Sigmoid colon (tissue), 7 donors: Measurements from ENCODE around the gene FKBP6. TPM values are rescaled to one million over a fixed set of nuclear protein-coding genes. Genes with fewer than 3 reads are reported as not detected.
"Not testable (repeated sequence)": the region's sequence is repeated elsewhere in the genome, so short reads cannot be mapped to it uniquely, and the experiment has no call there.

Experiments used
- DNase-seq: peaks from one replicate; pipeline ENCODE4 v3.0.0-alpha.2; 2019
- H3K27ac ChIP-seq, 4 donors: fragments of 200-600 bp; sonication (generic); one replicate each; pipeline ENCODE4 v1.5.1; 2016 to 2019; ENCODE audit warnings: mild to moderate bottlenecking in 1 of 4
- H3K27me3 ChIP-seq, 3 donors: fragments of 200-600 bp; sonication (generic); one replicate each; pipeline ENCODE4 v1.5.1; 2019; ENCODE audit warnings: mild to moderate bottlenecking in 1 of 3
- H3K36me3 ChIP-seq, 4 donors: fragments of 200-600 bp; sonication (generic); one replicate each; pipeline ENCODE4 v1.5.1; 2016 to 2019
- H3K4me1 ChIP-seq, 4 donors: fragments of 200-600 bp; sonication (generic); one replicate each; pipeline ENCODE4 v1.5.1; 2017 to 2019
- H3K4me3 ChIP-seq, 4 donors: fragments of 200-600 bp; sonication (generic); one replicate each; pipeline ENCODE4 v1.5.1; 2017 to 2019; ENCODE audit warnings: mild to moderate bottlenecking in 2 of 4, moderate library complexity in 1 of 4
- H3K9me3 ChIP-seq, 4 donors: fragments of 200-600 bp in 3 of 4; sonication (generic) in 3 of 4; one replicate each; pipeline versions ENCODE4 v1.5.1 to v1.6.1; 2013 to 2019
- EP300 ChIP-seq, 4 donors: sonication (generic); formaldehyde crosslinking; IDR thresholded peaks; one replicate each; pipeline ENCODE4 v1.6.1; 2017; ENCODE audit warnings: antibody characterized with exemption in 4 of 4
- POLR2A ChIP-seq, 2 donors: fragments of 450-650 bp; IDR thresholded peaks; one replicate each; pipeline ENCODE4 v1.6.1; 2016; ENCODE audit warnings: antibody characterized with exemption in 2 of 2, mild to moderate bottlenecking in 2 of 2, moderate library complexity in 2 of 2
- POLR2AphosphoS5 ChIP-seq, 4 donors: sonication (generic); formaldehyde crosslinking; IDR thresholded peaks; one replicate each; pipeline ENCODE4 v1.6.1; 2017; ENCODE audit warnings: antibody characterized with exemption in 4 of 4
- WGBS, 2 donors: extraction: QIAGEN DNeasy Blood & Tissue Kit; methylation state at CpG; one replicate each; pipeline ENCODE4 v1.1.7; 2013; 5-methylcytosine and 5-hydroxymethylcytosine counted together
- intact Hi-C: fragments of 100-400 bp; cut with DNase I; formaldehyde crosslinking; loops from one replicate; pipeline ENCODE4 v1.15.1; 2023
- polyA plus RNA-seq, 3 donors: library from polyadenylated mRNA; stranded (reverse); fragments of 200-250 nt; gene quantifications; one replicate each; pipeline ENCODE4 v1.2.3, GENCODE V29; 2013
- total RNA-seq, 4 donors: library from RNA; depleted of rRNA; stranded (reverse); fragments of >200 nt; gene quantifications; one replicate each; pipeline ENCODE4 v1.1.0, GENCODE V29; 2016
- TF ChIP-seq, protein P1 (sequence below), 4 experiments: fragments of 450-650 bp in 3 of 4; fragments of 200-600 bp in 1 of 4; IDR thresholded peaks; one replicate each; pipeline ENCODE4 v1.5.1; 2016 to 2019; ENCODE audit warnings: antibody characterized with exemption in 4 of 4, mild to moderate bottlenecking in 3 of 4, moderate library complexity in 2 of 4
- donor health status: healthy with polysubstance abuse.
- donor health status: Bipolar disorder and iron deficiency.
- donor health status: healthy.

Gene FKBP6
- total and polyA plus RNA-seq, 7 donors: not detected

DNA sequence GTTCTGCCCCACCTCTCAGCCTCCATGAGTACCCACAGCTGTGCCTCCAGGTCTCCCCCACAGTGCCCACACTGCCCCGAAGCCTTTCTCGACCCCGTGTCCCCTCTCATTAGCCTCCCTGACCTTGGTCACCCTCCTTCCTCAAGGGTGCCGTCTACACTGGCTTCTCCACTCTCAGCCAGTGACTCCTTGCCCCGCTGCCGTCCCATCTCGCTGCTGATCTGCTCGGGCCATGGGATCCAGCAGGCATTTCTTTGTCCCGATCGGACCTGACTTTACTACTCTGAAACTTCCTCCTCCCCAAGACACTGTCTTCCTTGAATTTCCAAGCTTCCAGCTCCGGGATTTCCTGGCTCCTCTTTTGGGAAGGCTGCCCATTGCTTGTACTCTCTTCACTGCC lies 31.3 kb downstream of the FKBP6 start:
- no peak overlapping the region for H3K27ac ChIP-seq
- TF ChIP-seq POLR2A (IDR thresholded peaks at IDR 0.05): no peak
- no peak for TF ChIP-seq POLR2AphosphoS5 (IDR thresholded peaks at IDR 0.05)
- TF ChIP-seq, protein P1, sequence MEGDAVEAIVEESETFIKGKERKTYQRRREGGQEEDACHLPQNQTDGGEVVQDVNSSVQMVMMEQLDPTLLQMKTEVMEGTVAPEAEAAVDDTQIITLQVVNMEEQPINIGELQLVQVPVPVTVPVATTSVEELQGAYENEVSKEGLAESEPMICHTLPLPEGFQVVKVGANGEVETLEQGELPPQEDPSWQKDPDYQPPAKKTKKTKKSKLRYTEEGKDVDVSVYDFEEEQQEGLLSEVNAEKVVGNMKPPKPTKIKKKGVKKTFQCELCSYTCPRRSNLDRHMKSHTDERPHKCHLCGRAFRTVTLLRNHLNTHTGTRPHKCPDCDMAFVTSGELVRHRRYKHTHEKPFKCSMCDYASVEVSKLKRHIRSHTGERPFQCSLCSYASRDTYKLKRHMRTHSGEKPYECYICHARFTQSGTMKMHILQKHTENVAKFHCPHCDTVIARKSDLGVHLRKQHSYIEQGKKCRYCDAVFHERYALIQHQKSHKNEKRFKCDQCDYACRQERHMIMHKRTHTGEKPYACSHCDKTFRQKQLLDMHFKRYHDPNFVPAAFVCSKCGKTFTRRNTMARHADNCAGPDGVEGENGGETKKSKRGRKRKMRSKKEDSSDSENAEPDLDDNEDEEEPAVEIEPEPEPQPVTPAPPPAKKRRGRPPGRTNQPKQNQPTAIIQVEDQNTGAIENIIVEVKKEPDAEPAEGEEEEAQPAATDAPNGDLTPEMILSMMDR (IDR thresholded peaks at IDR 0.05): no peak
- TF ChIP-seq EP300 (IDR thresholded peaks at IDR 0.05): no peak
- H3K9me3 ChIP-seq: no peaks in the 10 kb centered on the region
- DNase-seq: no peak
- intact Hi-C loops: no loop called here
- no peaks in the 10 kb centered on the region for H3K36me3 ChIP-seq
- peaks cover 0 to 18% (median 0%) of the 10 kb centered on the region in 3 donors for H3K27me3 ChIP-seq
- 60 to 87% methylated on average over 11 of the region's 11 CpGs for WGBS, 2 donors
- H3K4me1 ChIP-seq: no peaks in the 10 kb centered on the region
- no peak overlapping the region for H3K4me3 ChIP-seq

DNA sequence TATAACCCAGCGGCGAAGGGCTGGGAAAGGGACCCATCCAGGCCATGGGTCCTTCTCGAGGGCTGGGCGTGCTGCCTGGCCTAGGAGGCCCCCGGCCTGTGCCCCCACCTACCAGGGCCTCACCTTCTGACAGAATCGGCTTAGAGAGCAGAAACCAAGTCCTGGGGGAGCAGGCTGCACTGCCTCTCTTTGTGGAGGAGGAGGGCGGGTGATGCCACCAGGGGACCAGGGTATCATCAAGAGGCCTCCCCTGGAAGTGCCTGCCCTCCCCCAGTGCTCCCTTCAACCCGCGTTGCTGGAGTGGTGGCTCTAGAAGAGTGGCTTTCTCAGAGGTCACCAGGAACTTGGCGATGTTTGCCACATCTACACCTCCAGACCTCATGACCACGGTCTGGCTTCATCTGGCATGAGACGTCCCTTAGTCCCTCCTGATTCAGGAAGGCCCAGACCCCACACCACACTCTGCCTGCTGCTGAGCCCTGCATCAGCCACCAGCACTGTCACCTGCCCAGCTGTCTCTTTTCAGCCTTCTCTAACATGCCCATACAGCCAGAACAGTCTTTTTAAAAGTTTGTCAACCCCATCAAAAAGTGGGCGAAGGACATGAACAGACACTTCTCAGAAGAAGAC lies 31.9 kb downstream of the FKBP6 start:
- H3K4me3 ChIP-seq: no peak overlapping the region
- no peak for DNase-seq
- TF ChIP-seq POLR2AphosphoS5 (IDR thresholded peaks at IDR 0.05): no peak
- TF ChIP-seq, protein P1 (IDR thresholded peaks at IDR 0.05): no peak
- TF ChIP-seq EP300 (IDR thresholded peaks at IDR 0.05): no peak
- intact Hi-C loops: no loop called here
- no peaks in the 10 kb centered on the region for H3K36me3 ChIP-seq
- H3K27ac ChIP-seq: no peak overlapping the region
- 94 to 95% methylated on average over 13 of the region's 13 CpGs for WGBS, 2 donors
- H3K4me1 ChIP-seq: no peaks in the 10 kb centered on the region
- peaks cover 0 to 18% (median 0%) of the 10 kb centered on the region in 3 donors for H3K27me3 ChIP-seq
- H3K9me3 ChIP-seq: no peaks in the 10 kb centered on the region

GRCh38 chr7:73360590-73360989 lies 32.6 kb downstream of the FKBP6 start:
- H3K9me3 ChIP-seq, H3K4me3 ChIP-seq, H3K4me1 ChIP-seq, H3K27ac ChIP-seq, DNase-seq, H3K36me3 ChIP-seq, intact Hi-C loops: not testable (repeated sequence)
- peaks cover 0 to 18% (median 0%) of the 10 kb centered on the region in 3 donors for H3K27me3 ChIP-seq
- WGBS, 2 donors: 93 to 97% methylated on average over 1 of the region's 1 CpG

DNA sequence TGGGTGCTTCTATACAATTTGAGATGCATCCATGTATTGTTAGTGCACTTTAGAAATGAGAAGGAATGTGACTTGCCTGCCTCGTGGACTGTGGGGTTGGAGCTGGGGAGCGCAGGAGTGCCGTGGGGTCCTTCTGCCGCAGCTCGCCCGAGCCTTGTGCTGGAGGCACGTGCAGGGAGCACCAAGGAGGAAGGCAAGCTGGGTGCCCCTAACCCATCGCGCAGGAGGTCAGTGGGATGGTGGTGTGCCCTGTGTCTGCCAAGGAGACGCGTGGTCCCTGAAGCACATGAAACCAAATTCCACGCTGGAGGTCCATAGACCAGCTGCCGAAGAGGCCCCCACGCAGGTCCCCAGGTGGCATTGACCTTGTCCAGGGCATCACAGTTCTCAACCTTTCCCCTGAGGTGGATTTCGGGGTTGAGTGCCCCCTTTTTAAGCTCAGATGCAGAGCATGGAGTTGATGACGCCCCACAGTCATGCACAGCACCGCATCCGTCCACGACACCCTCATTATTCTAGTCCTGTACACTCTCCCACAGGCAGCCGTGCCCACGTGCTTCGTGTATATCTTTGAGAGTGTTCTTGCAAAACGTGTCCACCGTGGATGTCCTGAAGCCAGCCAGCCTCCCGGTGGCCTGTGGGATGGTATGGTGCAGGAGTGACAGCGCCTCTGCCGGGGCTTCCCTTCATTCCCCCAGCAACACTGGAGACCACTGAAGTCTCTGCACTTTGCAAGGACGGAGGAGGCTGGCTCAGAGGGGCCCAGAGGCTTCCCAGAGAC lies 35.5 kb downstream of the FKBP6 start:
- intact Hi-C loops: no loop called here
- WGBS, 2 donors: 84 to 91% methylated on average over 28 of the region's 28 CpGs
- Histone ChIP-seq H3K27ac (no peak overlapping the region), H3K4me3 (no peak overlapping the region), H3K4me1 (no peaks in the 10 kb centered on the region), H3K9me3 (no peaks in the 10 kb centered on the region), H3K36me3 (no peaks in the 10 kb centered on the region), H3K27me3 (peaks cover 0 to 18% (median 0%) of the 10 kb centered on the region in 3 donors)
- DNase-seq: no peak
- TF ChIP-seq, protein P1 (IDR thresholded peaks at IDR 0.05): no peak
- TF ChIP-seq EP300 (IDR thresholded peaks at IDR 0.05) (no peak), POLR2AphosphoS5 (IDR thresholded peaks at IDR 0.05) (no peak), POLR2A (IDR thresholded peaks at IDR 0.05) (no peak)

GRCh38 chr7:73364006-73364728 lies 36.2 kb downstream of the FKBP6 start:
- 56 to 76% methylated on average over 25 of the region's 25 CpGs for WGBS, 2 donors

More at GRCh38 chr7:73364006-73364728, 36.2 kb downstream of the FKBP6 start:
- H3K4me3 ChIP-seq: no peak overlapping the region
- H3K27me3 ChIP-seq: peaks cover 0 to 11% (median 0%) of the 10 kb centered on the region in 3 donors
- H3K27ac ChIP-seq: no peak overlapping the region
- intact Hi-C loops: no loop called here
- TF ChIP-seq, protein P1 (IDR thresholded peaks at IDR 0.05): no peak
- TF ChIP-seq POLR2A (IDR thresholded peaks at IDR 0.05) (no peak), POLR2AphosphoS5 (IDR thresholded peaks at IDR 0.05) (no peak), EP300 (IDR thresholded peaks at IDR 0.05) (no peak)
- H3K9me3 ChIP-seq: no peaks in the 10 kb centered on the region
- no peaks in the 10 kb centered on the region for H3K4me1 ChIP-seq
- H3K36me3 ChIP-seq: no peaks in the 10 kb centered on the region
- no peak for DNase-seq
